DOHH2 (cell line): ENCODE results near the gene VTI1A.

Experiments used
- H3F3A ChIP-seq: fragments of 200-600 bp; sonication (generic), shearing (Covaris generic); 2 replicates; pipeline ENCODE4 v1.6.0; 2016; ENCODE audit warnings: antibody characterized with exemption, mild to moderate bottlenecking; ENCODE audit not compliant: control insufficient read depth, insufficient read depth
- H3K27ac ChIP-seq: fragments of 200-600 bp; sonication (generic); 2 replicates; pipeline ENCODE4 v1.5.1; 2014; ENCODE audit warnings: low read depth, mild to moderate bottlenecking, low read length, moderate library complexity
- H3K27me3 ChIP-seq: fragments of 200-600 bp; sonication (generic); 2 replicates; pipeline ENCODE4 v1.6.1; 2014; ENCODE audit warnings: mild to moderate bottlenecking, low read length, mixed read lengths; ENCODE audit not compliant: control insufficient read depth
- H3K36me3 ChIP-seq: fragments of 200-600 bp; sonication (generic); 2 replicates; pipeline ENCODE4 v1.6.1; 2014; ENCODE audit warnings: mild to moderate bottlenecking, low read length, moderate library complexity, mixed read lengths; ENCODE audit not compliant: control insufficient read depth
- H3K4me1 ChIP-seq: fragments of 200-600 bp; sonication (generic); 2 replicates; pipeline ENCODE4 v1.6.1; 2014; ENCODE audit warnings: mild to moderate bottlenecking, low read length, mixed read lengths; ENCODE audit not compliant: control insufficient read depth
- H3K4me2 ChIP-seq: fragments of 200-600 bp; sonication (generic); 2 replicates; pipeline ENCODE4 v1.6.0; 2014; ENCODE audit warnings: mild to moderate bottlenecking, low read length, moderate library complexity
- H3K4me3 ChIP-seq: fragments of 200-600 bp; sonication (generic); 2 replicates; pipeline ENCODE4 v1.5.1; 2014; ENCODE audit warnings: mild to moderate bottlenecking, low read length, mixed read lengths
- H3K79me2 ChIP-seq: fragments of 200-600 bp; sonication (generic); 2 replicates; pipeline ENCODE4 v1.6.1; 2014; ENCODE audit warnings: mild to moderate bottlenecking, low read length, mixed read lengths; ENCODE audit not compliant: control insufficient read depth
- H3K9me2 ChIP-seq: fragments of 200-600 bp; sonication (generic); replicated peaks from 2 replicates; pipeline ENCODE4 v1.6.1; 2014; ENCODE audit warnings: mild to moderate bottlenecking, low read length, mixed read lengths; ENCODE audit not compliant: control insufficient read depth
- H3K9me3 ChIP-seq: fragments of 200-600 bp; sonication (generic); 2 replicates; pipeline ENCODE4 v1.6.1; 2014; ENCODE audit warnings: antibody characterized with exemption, low read length, mixed read lengths; ENCODE audit not compliant: control insufficient read depth, insufficient read depth
- H4K20me1 ChIP-seq: fragments of 200-600 bp; sonication (generic); 2 replicates; pipeline ENCODE4 v1.6.0; 2014; ENCODE audit warnings: low read depth, mild to moderate bottlenecking, antibody characterized with exemption, low read length, moderate library complexity; ENCODE audit not compliant: control insufficient read depth, insufficient read depth
- CTCF ChIP-seq: fragments of 200-600 bp; sonication (generic); IDR thresholded peaks from one replicate; pipeline ENCODE4 v1.5.1; 2014; ENCODE audit warnings: antibody characterized with exemption, mild to moderate bottlenecking, low read depth, low read length; ENCODE audit not compliant: poor library complexity, severe bottlenecking
- EZH2phosphoT487 ChIP-seq: fragments of 200-600 bp; sonication (generic); IDR thresholded peaks from 2 replicates; pipeline ENCODE4 v1.6.1; 2017; ENCODE audit warnings: borderline replicate concordance, mild to moderate bottlenecking, antibody characterized with exemption, low read length, moderate library complexity, mixed read lengths

Gene VTI1A

GRCh38 chr10:112759496-112759895 lies 312.5 kb downstream of the VTI1A start:
- no peaks in the 10 kb centered on the region for H3K79me2 ChIP-seq
- no peaks in the 10 kb centered on the region for H3K9me2 ChIP-seq

GRCh38 chr10:112761256-112761655 lies 314.2 kb downstream of the VTI1A start:
- H3K4me2 ChIP-seq: no peak overlapping the region
- no peaks in the 10 kb centered on the region for H4K20me1 ChIP-seq
- no peaks in the 10 kb centered on the region for H3K36me3 ChIP-seq
- TF ChIP-seq EZH2phosphoT487 (no peak), CTCF (no peak)
- no peaks in the 10 kb centered on the region for H3K27me3 ChIP-seq
- no peaks in the 10 kb centered on the region for H3K9me3 ChIP-seq
- H3K9me2 ChIP-seq: no peaks in the 10 kb centered on the region
- H3K4me1 ChIP-seq: no peaks in the 10 kb centered on the region
- H3K79me2 ChIP-seq: no peaks in the 10 kb centered on the region
- H3F3A ChIP-seq: no peaks in the 10 kb centered on the region
- H3K4me3 ChIP-seq: no peak overlapping the region
- H3K27ac ChIP-seq: no peak overlapping the region

More at GRCh38 chr10:112759496-112759895, 312.5 kb downstream of the VTI1A start:
- no peaks in the 10 kb centered on the region for H4K20me1 ChIP-seq
- no peaks in the 10 kb centered on the region for H3K9me3 ChIP-seq
- no peak overlapping the region for H3K27ac ChIP-seq
- H3F3A ChIP-seq: no peaks in the 10 kb centered on the region
- no peak overlapping the region for H3K4me2 ChIP-seq
- H3K27me3 ChIP-seq: no peaks in the 10 kb centered on the region
- no peaks in the 10 kb centered on the region for H3K4me1 ChIP-seq
- TF ChIP-seq CTCF: no peak
- TF ChIP-seq EZH2phosphoT487: no peak
- no peak overlapping the region for H3K4me3 ChIP-seq
- H3K36me3 ChIP-seq: no peaks in the 10 kb centered on the region

- H4K20me1 ChIP-seq: no peaks in the 10 kb centered on the region
- H3K9me2 ChIP-seq: no peaks in the 10 kb centered on the region
- no peak overlapping the region for H3K27ac ChIP-seq
- no peak overlapping the region for H3K4me3 ChIP-seq
- H3K27me3 ChIP-seq: no peaks in the 10 kb centered on the region
- TF ChIP-seq CTCF (no peak), EZH2phosphoT487 (no peak)
- no peaks in the 10 kb centered on the region for H3K36me3 ChIP-seq
- H3K9me3 ChIP-seq: no peaks in the 10 kb centered on the region
- H3K79me2 ChIP-seq: no peaks in the 10 kb centered on the region
- no peaks in the 10 kb centered on the region for H3K4me1 ChIP-seq
- no peaks in the 10 kb centered on the region for H3F3A ChIP-seq
- H3K4me2 ChIP-seq: no peak overlapping the region
These were observed 317.0 kb downstream of the VTI1A start for GRCh38 chr10:112763916-112764520.
